ENCODE results near the gene QRSL1. TPM values are rescaled to one million over a fixed set of nuclear protein-coding genes. Genes with fewer than 3 reads are reported as not detected.

Gene QRSL1
- total and polyA plus RNA-seq, 4 donors: 5.9 to 9.6 (median 7.0) TPM

DNA sequence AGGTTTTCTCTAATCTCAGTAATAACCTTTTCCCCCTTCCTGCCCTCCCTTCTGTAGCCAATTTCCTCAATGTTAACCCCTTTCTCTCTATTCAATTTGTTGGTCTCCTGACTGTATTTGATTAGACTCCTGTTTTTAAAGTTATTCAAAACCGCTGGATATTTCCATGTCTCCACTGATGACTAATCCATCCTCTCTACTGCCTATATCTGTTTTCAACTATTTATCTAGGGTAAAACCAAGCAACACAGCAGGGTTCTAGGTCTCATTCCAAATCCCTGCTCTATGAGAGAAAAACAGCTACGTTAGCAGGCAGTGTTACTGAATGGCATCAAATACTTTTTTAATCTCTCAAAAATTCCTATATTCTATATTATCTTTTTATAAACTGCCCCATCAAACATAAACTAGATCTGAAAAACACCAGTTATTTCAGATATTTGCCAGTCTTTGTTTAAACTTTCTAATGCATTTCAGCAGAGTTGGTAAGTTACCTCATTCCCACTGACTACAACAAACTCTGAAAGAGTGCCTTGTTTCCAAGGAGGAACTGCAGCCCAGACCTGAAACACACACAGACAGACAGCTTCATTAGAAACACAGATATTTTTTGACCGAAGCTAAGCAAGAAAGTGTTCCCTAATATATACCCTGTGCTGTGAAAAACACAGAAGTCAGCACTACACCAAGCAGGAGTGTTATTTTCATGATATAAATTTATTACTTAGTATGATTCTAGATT, 8.3 kb upstream of the QRSL1 start:
- 92% methylated on average over 3 of the region's 3 CpGs for WGBS
- no peak overlapping the region for H3K27ac ChIP-seq (ENCODE audit: low read depth in 1 of 2, low read length in 2 of 2)
- no peak overlapping the region for H3K4me3 ChIP-seq (ENCODE audit: low read depth in 1 of 3, low read length in 3 of 3)
- no peaks in the 10 kb centered on the region for H3K4me1 ChIP-seq (ENCODE audit: control insufficient read depth in 4 of 4, insufficient read depth in 4 of 4, low read length in 3 of 4)
- H3K27me3 ChIP-seq (ENCODE audit: control insufficient read depth in 4 of 4, insufficient read depth in 4 of 4, low read length in 3 of 4): no peaks in the 10 kb centered on the region
- TF ChIP-seq NR2F2 (IDR thresholded peaks at IDR 0.05): no peak
- TF ChIP-seq TAF1 (conservative IDR thresholded peaks at IDR 0.05): no peak
- TF ChIP-seq EGR1 (IDR thresholded peaks at IDR 0.05; ENCODE audit: low read depth in 2 of 2): no peak
- TF ChIP-seq ATF3 (IDR thresholded peaks at IDR 0.05): no peak
- no peak for TF ChIP-seq RXRA (IDR thresholded peaks at IDR 0.05)
- no peak for TF ChIP-seq FOXA1 (IDR thresholded peaks at IDR 0.05)
- no peak for TF ChIP-seq RAD21 (IDR thresholded peaks at IDR 0.05)
- no peak for TF ChIP-seq YY1 (IDR thresholded peaks at IDR 0.05)
- TF ChIP-seq JUND (IDR thresholded peaks at IDR 0.05): no peak
- TF ChIP-seq, protein P1, sequence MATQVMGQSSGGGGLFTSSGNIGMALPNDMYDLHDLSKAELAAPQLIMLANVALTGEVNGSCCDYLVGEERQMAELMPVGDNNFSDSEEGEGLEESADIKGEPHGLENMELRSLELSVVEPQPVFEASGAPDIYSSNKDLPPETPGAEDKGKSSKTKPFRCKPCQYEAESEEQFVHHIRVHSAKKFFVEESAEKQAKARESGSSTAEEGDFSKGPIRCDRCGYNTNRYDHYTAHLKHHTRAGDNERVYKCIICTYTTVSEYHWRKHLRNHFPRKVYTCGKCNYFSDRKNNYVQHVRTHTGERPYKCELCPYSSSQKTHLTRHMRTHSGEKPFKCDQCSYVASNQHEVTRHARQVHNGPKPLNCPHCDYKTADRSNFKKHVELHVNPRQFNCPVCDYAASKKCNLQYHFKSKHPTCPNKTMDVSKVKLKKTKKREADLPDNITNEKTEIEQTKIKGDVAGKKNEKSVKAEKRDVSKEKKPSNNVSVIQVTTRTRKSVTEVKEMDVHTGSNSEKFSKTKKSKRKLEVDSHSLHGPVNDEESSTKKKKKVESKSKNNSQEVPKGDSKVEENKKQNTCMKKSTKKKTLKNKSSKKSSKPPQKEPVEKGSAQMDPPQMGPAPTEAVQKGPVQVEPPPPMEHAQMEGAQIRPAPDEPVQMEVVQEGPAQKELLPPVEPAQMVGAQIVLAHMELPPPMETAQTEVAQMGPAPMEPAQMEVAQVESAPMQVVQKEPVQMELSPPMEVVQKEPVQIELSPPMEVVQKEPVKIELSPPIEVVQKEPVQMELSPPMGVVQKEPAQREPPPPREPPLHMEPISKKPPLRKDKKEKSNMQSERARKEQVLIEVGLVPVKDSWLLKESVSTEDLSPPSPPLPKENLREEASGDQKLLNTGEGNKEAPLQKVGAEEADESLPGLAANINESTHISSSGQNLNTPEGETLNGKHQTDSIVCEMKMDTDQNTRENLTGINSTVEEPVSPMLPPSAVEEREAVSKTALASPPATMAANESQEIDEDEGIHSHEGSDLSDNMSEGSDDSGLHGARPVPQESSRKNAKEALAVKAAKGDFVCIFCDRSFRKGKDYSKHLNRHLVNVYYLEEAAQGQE (IDR thresholded peaks at IDR 0.05): no peak
- no peak for TF ChIP-seq HNF4A (conservative IDR thresholded peaks at IDR 0.05)
- no peak overlapping the region for H3K9ac ChIP-seq (ENCODE audit: low read depth in 1 of 2, low read length in 2 of 2)
- DNase-seq (ENCODE audit: low spot score): no peak
- no peaks in the 10 kb centered on the region for H3K9me3 ChIP-seq (ENCODE audit: control insufficient read depth in 4 of 4, low read length in 3 of 4)
- H3K36me3 ChIP-seq (ENCODE audit: control insufficient read depth in 4 of 4, insufficient read depth in 3 of 4, low read depth in 1 of 4, low read length in 3 of 4): peaks cover 0 to 8% (median 4%) of the 10 kb centered on the region in 4 donors

DNA sequence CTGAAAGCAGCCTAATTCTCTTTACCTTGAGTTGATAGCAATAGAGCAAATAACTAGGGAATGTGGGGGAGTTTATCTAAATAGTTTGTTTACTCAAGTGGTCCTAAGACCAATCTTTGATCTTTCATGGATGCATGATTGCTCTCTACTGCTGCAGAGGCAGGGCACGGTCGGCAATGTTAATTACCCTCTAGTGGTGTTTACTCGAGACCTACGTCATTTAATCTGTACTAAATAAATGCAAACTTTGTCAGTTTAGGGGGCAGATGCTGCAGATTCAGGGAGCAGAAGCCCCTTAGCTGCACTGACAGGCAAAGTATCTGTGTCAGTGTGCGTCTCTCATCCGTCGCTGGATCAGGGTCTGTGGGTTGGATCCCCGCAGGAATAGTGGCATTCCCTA, 7.0 kb upstream of the QRSL1 start:
- no peak for DNase-seq (ENCODE audit: low spot score)
- H3K36me3 ChIP-seq (ENCODE audit: control insufficient read depth in 4 of 4, insufficient read depth in 3 of 4, low read depth in 1 of 4, low read length in 3 of 4): peaks cover 0 to 5% (median 2%) of the 10 kb centered on the region in 4 donors
- H3K9ac ChIP-seq (ENCODE audit: low read depth in 1 of 2, low read length in 2 of 2): no peak overlapping the region
- no peak overlapping the region for H3K27ac ChIP-seq (ENCODE audit: low read depth in 1 of 2, low read length in 2 of 2)
- no peak overlapping the region for H3K4me3 ChIP-seq (ENCODE audit: low read depth in 1 of 3, low read length in 3 of 3)
- no peaks in the 10 kb centered on the region for H3K9me3 ChIP-seq (ENCODE audit: control insufficient read depth in 4 of 4, low read length in 3 of 4)
- H3K4me1 ChIP-seq (ENCODE audit: control insufficient read depth in 4 of 4, insufficient read depth in 4 of 4, low read length in 3 of 4): no peaks in the 10 kb centered on the region
- 96% methylated on average over 8 of the region's 8 CpGs for WGBS
- TF ChIP-seq NR2F2 (IDR thresholded peaks at IDR 0.05): no peak
- no peak for TF ChIP-seq FOXA1 (IDR thresholded peaks at IDR 0.05)
- TF ChIP-seq, protein P2, sequence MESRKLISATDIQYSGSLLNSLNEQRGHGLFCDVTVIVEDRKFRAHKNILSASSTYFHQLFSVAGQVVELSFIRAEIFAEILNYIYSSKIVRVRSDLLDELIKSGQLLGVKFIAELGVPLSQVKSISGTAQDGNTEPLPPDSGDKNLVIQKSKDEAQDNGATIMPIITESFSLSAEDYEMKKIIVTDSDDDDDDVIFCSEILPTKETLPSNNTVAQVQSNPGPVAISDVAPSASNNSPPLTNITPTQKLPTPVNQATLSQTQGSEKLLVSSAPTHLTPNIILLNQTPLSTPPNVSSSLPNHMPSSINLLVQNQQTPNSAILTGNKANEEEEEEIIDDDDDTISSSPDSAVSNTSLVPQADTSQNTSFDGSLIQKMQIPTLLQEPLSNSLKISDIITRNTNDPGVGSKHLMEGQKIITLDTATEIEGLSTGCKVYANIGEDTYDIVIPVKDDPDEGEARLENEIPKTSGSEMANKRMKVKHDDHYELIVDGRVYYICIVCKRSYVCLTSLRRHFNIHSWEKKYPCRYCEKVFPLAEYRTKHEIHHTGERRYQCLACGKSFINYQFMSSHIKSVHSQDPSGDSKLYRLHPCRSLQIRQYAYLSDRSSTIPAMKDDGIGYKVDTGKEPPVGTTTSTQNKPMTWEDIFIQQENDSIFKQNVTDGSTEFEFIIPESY (IDR thresholded peaks at IDR 0.05): no peak
- no peak for TF ChIP-seq MAX (IDR thresholded peaks at IDR 0.05)
- no peak for TF ChIP-seq YY1 (IDR thresholded peaks at IDR 0.05)
- no peak for TF ChIP-seq GABPA (IDR thresholded peaks at IDR 0.05 in 1 of 2, conservative IDR thresholded peaks at IDR 0.05 in 1 of 2)
- TF ChIP-seq, protein P1 (IDR thresholded peaks at IDR 0.05): no peak
- TF ChIP-seq RXRA (IDR thresholded peaks at IDR 0.05): no peak
- H3K27me3 ChIP-seq (ENCODE audit: control insufficient read depth in 4 of 4, insufficient read depth in 4 of 4, low read length in 3 of 4): no peaks in the 10 kb centered on the region

Measured in liver (tissue), 9 donors.